Activated CD4-positive, alpha-beta memory T cell treated with anti-CD3 and anti-CD28 coated beads, Interleukin-2, amount 10 ng/mL, durations not matched to agents 7 days and 5 days (primary cell): ENCODE measurements around the gene NDUFS2. TPM values are rescaled to one million over a fixed set of nuclear protein-coding genes. Genes with fewer than 3 reads are reported as not detected.
"Not testable (repeated sequence)": the region's sequence is repeated elsewhere in the genome, so short reads cannot be mapped to it uniquely, and the experiment has no call there.

Experiments used
- CTCF ChIA-PET: fragments of 350-600 bp; sonication (Branson Sonifier 250); formaldehyde crosslinking; loops from one replicate; lab custom pipeline; 2021; ENCODE audit warnings: antibody characterized with exemption, inconsistent platforms; lab: Charles Lee
- POLR2A ChIA-PET: fragments of 350-600 bp; sonication (Branson Sonifier 250); formaldehyde crosslinking; loops from one replicate; lab custom pipeline; 2021; ENCODE audit warnings: antibody characterized with exemption; lab: Charles Lee
- DNase-seq: peaks from one replicate; pipeline ENCODE4 v3.0.0-alpha.2; 2020
- H3K27ac Mint-ChIP-seq: one replicate; pipeline ENCODE4 v1.8.0; 2021; ENCODE audit warnings: mild to moderate bottlenecking, mixed read lengths
- H3K27me3 Mint-ChIP-seq: one replicate; pipeline ENCODE4 v1.8.0; 2021; ENCODE audit warnings: mixed read lengths
- H3K36me3 Mint-ChIP-seq: one replicate; pipeline ENCODE4 v1.8.0; 2021; ENCODE audit warnings: low read depth, mixed read lengths
- H3K4me1 Mint-ChIP-seq: one replicate; pipeline ENCODE4 v1.8.0; 2021; ENCODE audit warnings: mixed read lengths
- H3K4me3 Mint-ChIP-seq: one replicate; pipeline ENCODE4 v1.8.0; 2021; ENCODE audit warnings: mild to moderate bottlenecking, mixed read lengths
- H3K9me3 Mint-ChIP-seq: one replicate; pipeline ENCODE4 v1.8.0; 2021; ENCODE audit warnings: mixed read lengths
- total RNA-seq, 2 experiments: library from RNA; stranded (reverse); gene quantifications; one replicate each; pipeline ENCODE4 v1.2.3, GENCODE V29; 2021

NDUFS2 gene
- total RNA-seq, 2 experiments from 2014 or later: 83.0 to 87.3 TPM

DNA sequence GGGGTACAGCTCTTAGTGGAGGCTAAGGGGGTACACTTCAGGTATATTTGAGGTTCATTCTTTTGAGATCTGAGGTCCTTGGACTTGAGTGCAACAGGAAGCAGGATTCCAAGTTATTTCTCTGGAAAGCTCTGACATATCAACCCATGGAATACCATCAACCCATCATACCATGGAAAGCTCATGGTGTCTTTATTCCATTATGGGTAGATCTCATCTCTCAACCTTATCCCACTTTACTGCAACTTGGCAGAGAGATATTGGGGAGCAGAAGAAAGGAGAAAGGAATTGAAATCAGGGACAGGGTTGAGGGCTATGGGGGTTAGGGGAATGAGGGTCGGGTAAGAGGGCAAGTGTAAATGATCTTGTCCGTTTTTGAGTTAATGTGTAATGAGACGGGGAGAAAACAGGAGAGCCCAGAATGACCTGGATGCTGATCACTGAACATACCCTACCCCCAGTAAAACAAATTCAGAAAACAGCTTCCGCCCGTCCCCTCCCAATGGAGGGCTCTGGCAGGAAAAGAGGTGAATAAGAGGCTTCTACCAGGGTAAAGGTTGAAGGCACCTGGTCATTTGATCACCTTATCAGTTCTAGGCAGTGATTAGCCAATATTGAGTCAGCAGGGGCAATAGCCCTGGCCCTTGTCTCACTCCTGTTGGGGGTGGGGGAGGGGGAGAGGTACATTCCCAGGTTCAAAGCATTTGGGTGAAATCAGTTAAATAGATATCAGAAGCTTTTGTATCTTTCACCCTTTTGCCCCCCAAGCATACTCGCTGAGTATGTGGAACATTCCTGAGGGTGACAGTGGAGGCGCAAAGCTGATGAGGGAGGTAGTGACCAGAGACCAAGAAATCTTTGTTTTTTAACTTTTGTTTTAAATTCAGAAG lies 21.9 kb downstream of the NDUFS2 start:
- POLR2A ChIA-PET: interaction anchor here (1.3 to 3.5 kb wide), 2 partner anchors 13 to 21 kb away, joined by 5 to 69 read pairs; partner anchors contain the start of gene NDUFS2

DNA sequence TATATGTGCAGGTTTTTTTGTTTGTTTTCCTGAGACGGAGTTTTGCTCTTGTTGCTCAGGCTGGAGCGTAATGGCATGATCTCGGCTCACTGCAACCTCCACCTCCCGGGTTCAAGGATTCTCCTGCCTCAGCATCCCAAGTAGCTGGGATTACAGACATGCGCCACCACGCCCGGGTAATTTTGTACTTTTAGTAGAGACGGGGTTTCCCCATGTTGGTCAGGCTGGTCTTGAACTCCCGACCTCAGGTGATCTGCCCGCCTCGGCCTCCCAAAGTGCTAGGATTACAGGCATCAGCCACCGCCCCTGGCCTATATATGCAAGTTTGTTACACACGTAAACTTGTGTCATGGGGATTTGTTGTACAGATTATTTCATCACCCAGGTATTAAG lies 22.5 kb downstream of the NDUFS2 start:
- ChIA-PET CTCF (interaction anchor here (1.4 to 10.7 kb wide), 13 partner anchors 8 to 158 kb away, joined by 5 to 193 read pairs (median 57); partner anchors contain the start of genes CFAP126, FCER1G, KLHDC9 and NDUFS2), POLR2A (interaction anchor here (2.3 to 3.5 kb wide), 2 partner anchors 22 to 42 kb away, joined by 32 to 69 read pairs; partner anchors contain the start of gene NDUFS2)
- DNase-seq, H3K27ac Mint-ChIP-seq, H3K27me3 Mint-ChIP-seq, H3K9me3 Mint-ChIP-seq, H3K4me3 Mint-ChIP-seq: not testable (repeated sequence)
- peaks cover 24% of the 10 kb centered on the region for H3K36me3 Mint-ChIP-seq
- peaks cover 47% of the 10 kb centered on the region for H3K4me1 Mint-ChIP-seq

More for the DNA sequence above, 21.9 kb downstream of the NDUFS2 start:
- Mint-ChIP-seq H3K27me3 (no peaks in the 10 kb centered on the region), H3K27ac (peak overlapping the region; percentile 16), H3K4me3 (no peak overlapping the region), H3K4me1 (peaks cover 47% of the 10 kb centered on the region), H3K9me3 (no peaks in the 10 kb centered on the region), H3K36me3 (peaks cover 18% of the 10 kb centered on the region)
- DNase-seq: no peak
- CTCF ChIA-PET: interaction anchor here (1.6 to 10.7 kb wide), 10 partner anchors 8 to 159 kb away, joined by 6 to 193 read pairs (median 44); partner anchors contain the start of genes CFAP126, FCER1G, NDUFS2 and PPOX

DNA sequence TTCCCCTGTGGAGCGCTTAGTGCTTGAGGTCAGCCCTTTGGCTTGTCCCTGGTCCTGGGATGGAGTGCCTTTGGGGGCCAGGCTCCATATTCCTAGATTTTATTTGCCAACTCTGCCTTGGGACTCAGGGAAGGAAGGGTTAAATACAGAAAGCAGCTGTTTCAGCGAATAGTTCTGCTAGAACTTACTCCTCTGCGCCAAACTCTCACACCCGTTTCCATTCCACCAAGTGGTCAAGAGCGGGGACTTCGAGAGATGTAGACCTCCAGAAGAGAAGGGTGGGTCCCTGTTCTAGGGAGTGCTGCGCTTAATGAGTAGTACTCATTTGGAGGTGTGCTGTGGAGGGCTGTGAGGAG lies 23.0 kb downstream of the NDUFS2 start:
- H3K36me3 Mint-ChIP-seq: peaks cover 27% of the 10 kb centered on the region
- DNase-seq: no peak
- CTCF ChIA-PET: interaction anchor here (0.7 to 10.7 kb wide), 46 partner anchors 9 to 524 kb away, joined by 3 to 193 read pairs (median 6); partner anchors contain the start of genes ADAMTS4, ARHGAP30, B4GALT3 and CFAP126
- POLR2A ChIA-PET: interaction anchor here (0.6 to 3.5 kb wide), 29 partner anchors 8 to 963 kb away, joined by 3 to 69 read pairs (median 5); partner anchors contain the start of genes ARHGAP30, DCAF8, NDUFS2 and NIT1
- peak overlapping the region; percentile 20 for H3K4me3 Mint-ChIP-seq
- H3K4me1 Mint-ChIP-seq: peaks cover 45% of the 10 kb centered on the region
- peak overlapping the region; percentile 94 for H3K27ac Mint-ChIP-seq
- no peaks in the 10 kb centered on the region for H3K27me3 Mint-ChIP-seq
- no peaks in the 10 kb centered on the region for H3K9me3 Mint-ChIP-seq

DNA sequence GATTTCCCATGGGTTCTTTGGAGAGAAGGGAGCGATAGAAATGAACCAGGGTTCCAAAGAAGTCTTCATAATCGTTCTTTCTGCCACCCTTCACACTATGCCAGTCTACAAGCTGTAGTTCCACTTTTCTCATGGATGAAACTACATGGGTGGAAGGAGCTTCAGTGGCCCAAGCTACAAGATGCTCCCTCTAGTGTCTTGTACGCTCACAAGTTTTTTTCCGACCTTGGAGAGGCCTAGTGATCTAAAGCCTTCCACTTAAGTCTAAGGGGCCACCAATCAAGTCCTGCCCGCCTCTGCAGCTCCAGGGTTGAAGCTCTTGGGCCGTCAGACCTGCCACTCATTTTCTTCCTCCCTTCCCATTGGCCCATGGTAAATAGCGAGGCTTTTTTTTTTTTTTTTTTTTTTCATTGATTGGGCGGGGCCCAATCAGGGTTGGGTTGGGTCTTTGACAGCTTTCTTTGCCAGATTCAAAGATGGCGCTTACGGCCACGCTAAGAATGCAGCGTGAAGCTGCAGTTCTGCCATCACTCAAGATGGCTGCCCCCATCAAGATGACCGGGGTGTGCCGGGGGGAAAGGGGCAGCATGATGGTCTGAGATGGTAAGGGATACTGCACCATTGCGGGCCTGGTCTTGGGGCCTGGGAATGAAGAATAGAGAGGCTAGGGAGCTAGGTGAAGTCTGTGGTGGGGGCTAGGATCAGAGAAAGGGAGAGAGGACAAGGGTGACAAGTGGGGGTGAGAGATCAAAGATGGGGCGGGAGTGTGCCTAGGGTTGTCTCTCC lies 23.6 kb downstream of the NDUFS2 start, which contains the start of gene TOMM40L:
Gene TOMM40L, plus strand, starts transcription at position 527 of the 786 bp plus-strand sequence. CDS start 430 bp downstream, outside the sequence.
- H3K9me3 Mint-ChIP-seq: no peaks in the 10 kb centered on the region
- CTCF ChIA-PET: interaction anchor here (0.7 to 10.7 kb wide), 53 partner anchors 10 to 524 kb away, joined by 3 to 193 read pairs (median 5); partner anchors contain the start of genes ADAMTS4, ARHGAP30, B4GALT3 and CFAP126
- POLR2A ChIA-PET: interaction anchor here (0.6 to 3.5 kb wide), 33 partner anchors 9 to 963 kb away, joined by 3 to 69 read pairs (median 5); partner anchors contain the start of genes ARHGAP30, CFAP126, DCAF8 and DEDD
- peak; percentile 90 for DNase-seq
- peak within 1 kb of the TSS; percentile 100 for H3K4me3 Mint-ChIP-seq
- peaks cover 29% of the 10 kb centered on the region for H3K36me3 Mint-ChIP-seq
- H3K4me1 Mint-ChIP-seq: peaks cover 45% of the 10 kb centered on the region
- H3K27ac Mint-ChIP-seq: peak within 1 kb of the TSS; percentile 94
- no peaks in the 10 kb centered on the region for H3K27me3 Mint-ChIP-seq

DNA sequence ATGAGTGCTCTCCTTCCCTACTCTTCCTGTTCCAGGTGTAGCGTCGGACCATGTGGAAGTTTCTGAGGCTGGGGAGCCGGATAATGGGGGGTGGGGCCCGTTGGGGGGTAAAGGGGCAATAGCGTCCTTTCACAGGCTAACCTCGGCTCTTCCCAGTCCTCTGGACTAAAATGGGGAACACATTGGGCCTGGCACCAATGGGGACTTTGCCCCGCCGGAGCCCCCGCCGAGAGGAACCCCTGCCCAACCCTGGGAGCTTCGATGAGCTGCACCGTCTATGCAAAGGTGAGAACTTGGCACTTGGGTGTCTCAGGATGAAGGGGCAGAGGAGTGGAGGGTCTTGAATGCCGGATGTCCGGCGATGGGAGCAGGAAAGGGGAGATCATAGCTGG lies 24.1 kb downstream of the NDUFS2 start:
- peak overlapping the region; percentile 94 for H3K27ac Mint-ChIP-seq
- ChIA-PET POLR2A (interaction anchor here (0.8 to 3.5 kb wide), 25 partner anchors 10 to 174 kb away, joined by 3 to 69 read pairs (median 6); partner anchors contain the start of genes ARHGAP30, CFAP126, DEDD and NDUFS2), CTCF (interaction anchor here (0.7 to 10.7 kb wide), 47 partner anchors 9 to 518 kb away, joined by 3 to 193 read pairs (median 5); partner anchors contain the start of genes ADAMTS4, ARHGAP30, B4GALT3 and FCER1G)
- peak overlapping the region; percentile 100 for H3K4me3 Mint-ChIP-seq
- peaks cover 43% of the 10 kb centered on the region for H3K4me1 Mint-ChIP-seq
- H3K9me3 Mint-ChIP-seq: no peaks in the 10 kb centered on the region
- H3K36me3 Mint-ChIP-seq: peaks cover 29% of the 10 kb centered on the region
- no peaks in the 10 kb centered on the region for H3K27me3 Mint-ChIP-seq
- no peak for DNase-seq

DNA sequence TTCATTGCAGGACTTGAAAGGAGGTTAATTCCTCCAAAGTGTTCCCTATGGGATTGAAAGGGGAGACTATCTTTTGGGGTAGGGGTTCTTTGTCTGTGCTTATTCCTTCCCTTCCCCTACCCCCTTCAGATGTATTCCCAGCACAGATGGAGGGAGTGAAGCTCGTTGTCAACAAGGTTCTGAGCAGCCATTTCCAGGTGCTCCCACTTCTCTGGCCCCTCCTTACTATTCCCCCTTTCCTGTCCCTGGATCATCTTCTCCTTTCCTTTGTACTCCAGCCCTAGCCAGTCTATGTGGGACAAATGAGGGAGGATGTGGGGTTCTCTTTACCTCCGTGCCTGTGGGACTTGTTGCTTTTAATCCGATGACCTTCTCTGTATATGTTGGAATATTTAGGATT lies 24.6 kb downstream of the NDUFS2 start:
- Mint-ChIP-seq H3K27ac (peak overlapping the region; percentile 94), H3K4me1 (peaks cover 43% of the 10 kb centered on the region), H3K4me3 (peak overlapping the region; percentile 100), H3K36me3 (peaks cover 29% of the 10 kb centered on the region), H3K9me3 (no peaks in the 10 kb centered on the region), H3K27me3 (no peaks in the 10 kb centered on the region)
- POLR2A ChIA-PET: interaction anchor here (1.2 to 3.5 kb wide), 8 partner anchors 16 to 174 kb away, joined by 3 to 69 read pairs (median 11); partner anchors contain the start of genes NDUFS2, PPOX and SDHC
- CTCF ChIA-PET: interaction anchor here (0.7 to 10.7 kb wide), 21 partner anchors 9 to 181 kb away, joined by 3 to 193 read pairs (median 17); partner anchors contain the start of genes ARHGAP30, FCER1G, NDUFS2 and NIT1
- no peak for DNase-seq

DNA sequence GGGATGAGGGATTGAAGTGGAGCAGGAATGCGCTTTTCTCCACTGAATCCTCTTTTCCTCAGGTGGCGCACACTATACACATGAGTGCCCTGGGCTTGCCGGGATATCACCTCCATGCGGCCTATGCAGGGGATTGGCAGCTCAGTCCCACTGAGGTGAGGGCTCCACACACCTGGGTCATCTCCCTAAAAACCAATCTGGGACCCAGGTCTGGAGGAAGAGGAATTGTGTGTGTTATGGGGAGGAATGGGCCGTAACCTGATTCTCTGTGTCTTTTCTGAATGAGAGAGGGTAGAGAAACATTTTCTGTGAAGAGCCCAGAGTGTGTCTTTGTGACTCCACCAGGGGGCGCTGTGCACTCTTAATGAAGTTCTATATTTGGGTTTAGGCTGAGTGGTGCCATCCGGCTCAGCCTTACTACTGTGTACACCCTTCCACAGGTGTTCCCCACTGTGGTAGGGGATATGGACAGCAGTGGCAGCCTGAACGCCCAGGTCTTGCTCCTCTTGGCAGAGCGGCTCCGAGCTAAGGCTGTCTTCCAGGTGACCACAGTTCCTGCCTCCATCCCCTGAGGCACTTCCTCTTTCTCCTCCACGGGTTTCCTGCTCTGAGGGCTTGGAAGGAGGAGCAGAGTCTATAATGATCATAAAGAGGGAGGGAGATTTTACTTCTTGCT lies 25.2 kb downstream of the NDUFS2 start:
- Mint-ChIP-seq H3K9me3 (no peaks in the 10 kb centered on the region), H3K4me1 (peaks cover 40% of the 10 kb centered on the region), H3K4me3 (peak overlapping the region; percentile 100), H3K36me3 (peaks cover 29% of the 10 kb centered on the region), H3K27me3 (no peaks in the 10 kb centered on the region), H3K27ac (peak overlapping the region; percentile 74)
- CTCF ChIA-PET: interaction anchor here (0.6 to 10.7 kb wide), 21 partner anchors 9 to 162 kb away, joined by 3 to 193 read pairs (median 14); partner anchors contain the start of genes FCER1G, NDUFS2, NIT1 and NR1I3
- POLR2A ChIA-PET: interaction anchor here (1.0 to 3.5 kb wide), 6 partner anchors 17 to 173 kb away, joined by 4 to 69 read pairs (median 8); partner anchors contain the start of genes NDUFS2 and PPOX
- DNase-seq: peak; percentile 91

DNA sequence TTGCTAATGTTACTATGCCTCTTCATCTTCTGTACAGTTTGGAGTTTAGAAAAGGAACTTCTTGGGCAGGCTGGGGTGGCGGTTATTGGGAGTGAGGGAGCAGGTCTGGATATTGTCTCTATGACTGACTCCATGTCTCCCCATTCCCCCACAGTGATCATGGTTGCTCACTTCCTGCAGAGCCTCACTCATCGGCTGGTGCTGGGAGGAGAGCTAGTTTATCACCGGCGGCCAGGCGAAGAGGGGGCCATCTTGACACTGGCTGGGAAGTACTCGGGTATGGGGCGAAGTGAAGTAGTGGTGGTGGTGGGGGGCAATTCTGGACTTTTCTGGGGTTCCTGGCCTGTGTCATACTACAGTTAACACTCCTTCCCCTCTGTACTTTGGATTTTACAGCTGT lies 25.9 kb downstream of the NDUFS2 start:
- Mint-ChIP-seq H3K27ac (peak overlapping the region; percentile 74), H3K4me3 (peak overlapping the region; percentile 100), H3K4me1 (peaks cover 40% of the 10 kb centered on the region), H3K36me3 (peaks cover 29% of the 10 kb centered on the region), H3K9me3 (no peaks in the 10 kb centered on the region), H3K27me3 (no peaks in the 10 kb centered on the region)
- POLR2A ChIA-PET: interaction anchor here (1.0 to 2.1 kb wide), 3 partner anchors 18 to 78 kb away, joined by 3 to 7 read pairs (median 4); partner anchors contain the start of gene NDUFS2
- CTCF ChIA-PET: interaction anchor here (0.6 to 10.7 kb wide), 14 partner anchors 8 to 161 kb away, joined by 3 to 193 read pairs (median 4); partner anchors contain the start of genes NDUFS2, NIT1, PFDN2 and PPOX
- no peak for DNase-seq

DNA sequence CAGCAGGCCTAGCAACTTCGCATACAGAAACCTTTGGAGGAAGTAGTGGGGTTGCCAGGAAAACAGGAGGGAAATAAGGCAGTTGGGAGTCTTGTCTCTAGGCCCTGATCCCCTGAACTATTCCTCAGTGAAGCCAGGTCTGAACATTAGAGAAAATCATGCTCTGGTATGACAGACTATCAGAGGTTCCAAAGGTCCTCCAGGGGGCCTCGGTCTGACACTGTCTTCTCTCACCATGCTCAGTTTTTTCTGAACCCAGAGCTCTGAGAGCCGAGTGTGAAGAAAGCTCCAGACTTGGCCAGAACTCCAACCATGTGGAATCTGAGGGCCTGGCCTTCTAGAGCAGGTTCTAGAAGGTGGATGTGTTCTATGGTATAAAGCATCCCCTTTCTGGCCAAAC lies 27.7 kb downstream of the NDUFS2 start:
- Mint-ChIP-seq H3K9me3 (no peaks in the 10 kb centered on the region), H3K4me1 (peaks cover 34% of the 10 kb centered on the region), H3K27ac (no peak overlapping the region), H3K4me3 (no peak overlapping the region), H3K36me3 (peaks cover 29% of the 10 kb centered on the region), H3K27me3 (no peaks in the 10 kb centered on the region)
- ChIA-PET CTCF (interaction anchor here (0.6 to 10.7 kb wide), 7 partner anchors 23 to 153 kb away, joined by 3 to 193 read pairs (median 5); partner anchors contain the start of gene PPOX), POLR2A (interaction anchor here (0.9 to 1.3 kb wide), 5 partner anchors 10 to 155 kb away, joined by 3 to 6 read pairs (median 3); partner anchors contain the start of genes NDUFS2 and SDHC)
- no peak for DNase-seq

DNA sequence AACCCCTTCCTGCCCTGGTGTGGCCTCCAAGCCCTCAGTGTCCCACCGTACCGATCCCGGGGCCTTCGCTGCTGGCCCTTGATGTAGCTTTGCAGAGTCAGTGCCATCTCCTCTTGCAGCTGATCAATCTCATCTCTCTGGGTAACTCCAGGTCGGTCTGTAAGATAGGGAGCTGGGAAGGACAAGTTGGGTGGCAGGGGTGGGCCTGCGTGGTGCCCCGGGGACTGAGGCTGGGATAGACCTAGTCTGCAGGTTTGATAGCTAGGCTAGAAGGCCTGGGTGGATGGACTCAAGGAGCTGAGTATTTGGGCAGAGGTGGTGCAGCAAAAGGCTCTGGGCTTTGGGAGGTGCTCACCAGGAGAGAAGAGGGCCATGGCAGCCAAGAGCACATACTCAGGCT lies 28.6 kb downstream of the NDUFS2 start:
- DNase-seq: no peak
- ChIA-PET CTCF (interaction anchor here (0.6 to 10.7 kb wide), 8 partner anchors 22 to 152 kb away, joined by 3 to 193 read pairs (median 4); partner anchors contain the start of gene PPOX), POLR2A (interaction anchor here (0.6 kb wide), 1 partner anchor 141 kb away, joined by 3 read pairs; no protein-coding TSS in a partner anchor)
- Mint-ChIP-seq H3K27ac (no peak overlapping the region), H3K4me1 (peaks cover 27% of the 10 kb centered on the region), H3K9me3 (no peaks in the 10 kb centered on the region), H3K4me3 (no peak overlapping the region), H3K36me3 (peaks cover 29% of the 10 kb centered on the region), H3K27me3 (no peaks in the 10 kb centered on the region)
